ENCODE results near the gene LCE6A.

The LCE6A gene

DNA sequence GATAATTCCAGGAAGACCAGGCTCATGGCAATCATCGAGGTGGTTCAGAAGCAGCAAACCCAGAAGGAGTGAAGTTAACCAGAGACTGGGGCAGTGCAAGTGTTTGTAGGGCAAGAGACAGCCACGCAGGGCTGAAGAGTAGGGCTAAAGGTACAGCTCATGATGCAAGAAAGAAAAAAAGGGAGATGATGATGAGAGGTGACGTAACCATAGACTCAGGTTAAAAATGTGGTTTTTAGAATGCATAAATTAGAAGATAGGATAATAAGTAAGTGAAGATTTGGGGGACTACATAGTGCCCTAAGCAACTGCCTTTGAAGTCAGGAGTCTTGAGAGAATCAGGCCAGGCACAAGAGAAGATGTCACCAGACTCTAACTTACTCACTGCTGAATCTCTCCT lies 17.5 kb downstream of the LCE6A start:
- no peak overlapping the region for H2AFZ ChIP-seq (ENCODE audit: low read depth, low read length)
- DNase-seq: no peak
- H3K27me3 ChIP-seq (ENCODE audit: insufficient read depth, low read length, poor library complexity): peaks cover 24% of the 10 kb centered on the region
- no peak for ATAC-seq (ENCODE audit: insufficient read depth, low read depth)
- no peaks in the 10 kb centered on the region for H3K79me2 ChIP-seq (ENCODE audit: insufficient read depth, low read length)
- H3K36me3 ChIP-seq (ENCODE audit: insufficient read depth, low read length): no peaks in the 10 kb centered on the region
- H4K20me1 ChIP-seq (ENCODE audit: insufficient read depth, low read length): no peaks in the 10 kb centered on the region
- no peak for TF ChIP-seq EZH2 (IDR thresholded peaks at IDR 0.05; ENCODE audit: borderline replicate concordance, low read depth, low read length, severe bottlenecking)
- TF ChIP-seq, protein P1, sequence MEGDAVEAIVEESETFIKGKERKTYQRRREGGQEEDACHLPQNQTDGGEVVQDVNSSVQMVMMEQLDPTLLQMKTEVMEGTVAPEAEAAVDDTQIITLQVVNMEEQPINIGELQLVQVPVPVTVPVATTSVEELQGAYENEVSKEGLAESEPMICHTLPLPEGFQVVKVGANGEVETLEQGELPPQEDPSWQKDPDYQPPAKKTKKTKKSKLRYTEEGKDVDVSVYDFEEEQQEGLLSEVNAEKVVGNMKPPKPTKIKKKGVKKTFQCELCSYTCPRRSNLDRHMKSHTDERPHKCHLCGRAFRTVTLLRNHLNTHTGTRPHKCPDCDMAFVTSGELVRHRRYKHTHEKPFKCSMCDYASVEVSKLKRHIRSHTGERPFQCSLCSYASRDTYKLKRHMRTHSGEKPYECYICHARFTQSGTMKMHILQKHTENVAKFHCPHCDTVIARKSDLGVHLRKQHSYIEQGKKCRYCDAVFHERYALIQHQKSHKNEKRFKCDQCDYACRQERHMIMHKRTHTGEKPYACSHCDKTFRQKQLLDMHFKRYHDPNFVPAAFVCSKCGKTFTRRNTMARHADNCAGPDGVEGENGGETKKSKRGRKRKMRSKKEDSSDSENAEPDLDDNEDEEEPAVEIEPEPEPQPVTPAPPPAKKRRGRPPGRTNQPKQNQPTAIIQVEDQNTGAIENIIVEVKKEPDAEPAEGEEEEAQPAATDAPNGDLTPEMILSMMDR (IDR thresholded peaks at IDR 0.05; ENCODE audit: borderline replicate concordance, extremely low read depth, low read length, poor library complexity, severe bottlenecking): no peak
- no peak overlapping the region for H3K9ac ChIP-seq (ENCODE audit: low read depth, low read length)
- no peak overlapping the region for H3K4me2 ChIP-seq (ENCODE audit: insufficient read depth, low read length)
- no peaks in the 10 kb centered on the region for H3K9me3 ChIP-seq (ENCODE audit: insufficient read depth, low read length, severe bottlenecking)
- no peaks in the 10 kb centered on the region for H3K4me1 ChIP-seq (ENCODE audit: insufficient read depth, low read length)
- no peak overlapping the region for H3K27ac ChIP-seq (ENCODE audit: low read length)
- no peak overlapping the region for H3K4me3 ChIP-seq (ENCODE audit: low read depth in 1 of 2, low read length in 2 of 2)

DNA sequence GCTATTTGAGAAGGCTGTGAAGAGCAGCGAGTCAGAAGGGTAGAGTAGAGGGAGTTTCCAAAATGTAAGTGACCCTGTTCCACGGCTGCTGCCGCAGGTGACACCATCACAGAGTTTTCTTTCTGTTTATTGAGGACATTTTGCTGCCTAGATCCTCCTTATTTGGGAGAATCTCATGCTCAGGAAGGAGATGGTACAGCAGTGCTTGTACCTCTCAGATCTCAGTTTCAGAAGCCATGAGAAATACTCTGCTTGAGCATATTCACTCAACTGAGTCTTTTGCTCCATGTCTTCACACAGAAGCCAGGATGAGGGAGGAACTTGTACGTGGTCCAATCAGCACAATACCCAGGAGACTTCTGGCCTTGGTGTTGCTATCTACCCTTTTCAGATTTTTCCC lies 18.7 kb downstream of the LCE6A start:
- Histone ChIP-seq H3K4me3 (ENCODE audit: low read depth in 1 of 2, low read length in 2 of 2) (no peak overlapping the region), H3K79me2 (ENCODE audit: insufficient read depth, low read length) (no peaks in the 10 kb centered on the region), H3K9me3 (ENCODE audit: insufficient read depth, low read length, severe bottlenecking) (no peaks in the 10 kb centered on the region), H4K20me1 (ENCODE audit: insufficient read depth, low read length) (no peaks in the 10 kb centered on the region), H3K27ac (ENCODE audit: low read length) (no peak overlapping the region), H3K4me1 (ENCODE audit: insufficient read depth, low read length) (no peaks in the 10 kb centered on the region), H2AFZ (ENCODE audit: low read depth, low read length) (no peak overlapping the region), H3K36me3 (ENCODE audit: insufficient read depth, low read length) (no peaks in the 10 kb centered on the region), H3K4me2 (ENCODE audit: insufficient read depth, low read length) (no peak overlapping the region), H3K27me3 (ENCODE audit: insufficient read depth, low read length, poor library complexity) (peaks cover 27% of the 10 kb centered on the region), H3K9ac (ENCODE audit: low read depth, low read length) (no peak overlapping the region)
- no peak for DNase-seq
- ATAC-seq (ENCODE audit: insufficient read depth, low read depth): no peak
- no peak for TF ChIP-seq EZH2 (IDR thresholded peaks at IDR 0.05; ENCODE audit: borderline replicate concordance, low read depth, low read length, severe bottlenecking)
- TF ChIP-seq, protein P1 (IDR thresholded peaks at IDR 0.05; ENCODE audit: borderline replicate concordance, extremely low read depth, low read length, poor library complexity, severe bottlenecking): no peak

DNA sequence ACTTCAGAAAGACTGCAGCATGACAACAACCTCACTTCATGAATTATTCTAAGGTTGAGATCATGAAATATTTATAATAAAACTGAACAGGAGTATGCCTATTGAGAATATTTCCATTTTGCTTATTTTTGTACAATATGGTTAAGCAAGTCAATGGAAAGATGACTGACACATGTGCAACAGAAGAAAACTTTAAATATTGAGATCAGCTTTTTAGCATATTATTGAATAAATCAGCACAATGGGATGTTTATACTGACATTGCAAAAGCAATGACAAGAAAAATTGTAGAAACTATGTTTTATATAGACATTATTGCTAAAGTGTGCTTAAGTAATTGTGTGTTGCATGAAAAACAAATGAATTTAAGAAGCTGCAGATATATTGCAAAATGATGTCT lies 21.8 kb downstream of the LCE6A start:
- Histone ChIP-seq H3K36me3 (ENCODE audit: insufficient read depth, low read length) (no peaks in the 10 kb centered on the region), H3K27me3 (ENCODE audit: insufficient read depth, low read length, poor library complexity) (peaks cover 27% of the 10 kb centered on the region), H3K9me3 (ENCODE audit: insufficient read depth, low read length, severe bottlenecking) (no peaks in the 10 kb centered on the region)

More for the DNA sequence above, 21.8 kb downstream of the LCE6A start:
- Histone ChIP-seq H3K79me2 (ENCODE audit: insufficient read depth, low read length) (no peaks in the 10 kb centered on the region), H2AFZ (ENCODE audit: low read depth, low read length) (no peak overlapping the region), H3K4me1 (ENCODE audit: insufficient read depth, low read length) (no peaks in the 10 kb centered on the region), H3K4me2 (ENCODE audit: insufficient read depth, low read length) (no peak overlapping the region), H3K27ac (ENCODE audit: low read length) (no peak overlapping the region), H3K9ac (ENCODE audit: low read depth, low read length) (no peak overlapping the region), H3K4me3 (ENCODE audit: low read depth in 1 of 2, low read length in 2 of 2) (no peak overlapping the region), H4K20me1 (ENCODE audit: insufficient read depth, low read length) (no peaks in the 10 kb centered on the region)
- ATAC-seq (ENCODE audit: insufficient read depth, low read depth) (no peak), DNase-seq (no peak)
- no peak for TF ChIP-seq EZH2 (IDR thresholded peaks at IDR 0.05; ENCODE audit: borderline replicate concordance, low read depth, low read length, severe bottlenecking)
- TF ChIP-seq, protein P1 (IDR thresholded peaks at IDR 0.05; ENCODE audit: borderline replicate concordance, extremely low read depth, low read length, poor library complexity, severe bottlenecking): no peak

Data from DND-41 (cell line).